T1000 (cell line): ENCODE measurements around the gene SERPINE1.
A peak's percentile ranks its signal among the peaks of the same experiment; 100 is the strongest.

Source experiments
- DNase-seq: peaks from one replicate; lab custom pipeline; 2025; ENCODE audit warnings: mixed read lengths; lab: John Stamatoyannopoulos, UW

Gene SERPINE1

GRCh38 chr7:101156866-101157589, 30.1 kb downstream of the SERPINE1 start:
- no peak for DNase-seq

GRCh38 chr7:101159696-101160674, 33.1 kb downstream of the SERPINE1 start:
- peak; percentile 16 for DNase-seq

GRCh38 chr7:101160910-101161309, 34.0 kb downstream of the SERPINE1 start:
- no peak for DNase-seq

- no peak for DNase-seq
These were observed 35.0 kb downstream of the SERPINE1 start for GRCh38 chr7:101161692-101162471.

- peak; percentile 18 for DNase-seq
These were observed 35.8 kb downstream of the SERPINE1 start for GRCh38 chr7:101162551-101163278.

GRCh38 chr7:101163279-101164070, 36.6 kb downstream of the SERPINE1 start:
- no peak for DNase-seq

- peak; percentile 11 for DNase-seq
These were observed 37.4 kb downstream of the SERPINE1 start for GRCh38 chr7:101164071-101164840.

GRCh38 chr7:101165075-101165957, 38.4 kb downstream of the SERPINE1 start, which contains the start of gene VGF:
VGF (minus strand) TSS chr7:101165569; CDS start chr7:101164843, 726 bp downstream.
- DNase-seq = peak; percentile 77

- no peak for DNase-seq
These were observed 39.2 kb downstream of the SERPINE1 start for GRCh38 chr7:101165958-101166647.

- no peak for DNase-seq
These were observed 39.7 kb downstream of the SERPINE1 start for GRCh38 chr7:101166648-101166908.

GRCh38 chr7:101166909-101167644, 40.2 kb downstream of the SERPINE1 start:
- no peak for DNase-seq

- DNase-seq = no peak
These were observed 40.9 kb downstream of the SERPINE1 start for GRCh38 chr7:101167645-101168411.

- DNase-seq = no peak
These were observed 41.6 kb downstream of the SERPINE1 start for GRCh38 chr7:101168412-101169049.

- no peak for DNase-seq
These were observed 42.4 kb downstream of the SERPINE1 start for GRCh38 chr7:101169110-101169837.

GRCh38 chr7:101169838-101170551, 43.1 kb downstream of the SERPINE1 start:
- DNase-seq = peak; percentile 44
